AG04449 (cell line): ENCODE results near the gene UGT1A8.

Experiments
- CTCF ChIA-PET: fragments of 350-600 bp; formaldehyde crosslinking; extraction: SDS; loops from one replicate; lab custom pipeline; 2021; ENCODE audit warnings: antibody characterized with exemption; lab: Yijun Ruan, JAX
- POLR2A ChIA-PET: fragments of 400-600, 350-600 bp; formaldehyde crosslinking; extraction: SDS; loops from one replicate; lab custom pipeline; 2020; ENCODE audit warnings: antibody characterized with exemption, inconsistent platforms; lab: Yijun Ruan, JAX
- DNase-seq: peaks from one replicate; pipeline ENCODE4 v3.0.0-alpha.2; 2010; ENCODE audit warnings: low read depth, low spot score
- H3K4me3 ChIP-seq: 2 replicates; pipeline ENCODE4 v1.5.1; 2011; ENCODE audit warnings: low read depth, mild to moderate bottlenecking, control low read depth, low read length
- CTCF ChIP-seq: IDR thresholded peaks from one replicate; pipeline ENCODE4 v1.5.1; 2011; ENCODE audit warnings: mild to moderate bottlenecking, moderate library complexity, low read length, control low read depth, inconsistent platforms; ENCODE audit not compliant: insufficient read depth; ENCODE audit errors: missing control alignments

UGT1A8 gene

DNA sequence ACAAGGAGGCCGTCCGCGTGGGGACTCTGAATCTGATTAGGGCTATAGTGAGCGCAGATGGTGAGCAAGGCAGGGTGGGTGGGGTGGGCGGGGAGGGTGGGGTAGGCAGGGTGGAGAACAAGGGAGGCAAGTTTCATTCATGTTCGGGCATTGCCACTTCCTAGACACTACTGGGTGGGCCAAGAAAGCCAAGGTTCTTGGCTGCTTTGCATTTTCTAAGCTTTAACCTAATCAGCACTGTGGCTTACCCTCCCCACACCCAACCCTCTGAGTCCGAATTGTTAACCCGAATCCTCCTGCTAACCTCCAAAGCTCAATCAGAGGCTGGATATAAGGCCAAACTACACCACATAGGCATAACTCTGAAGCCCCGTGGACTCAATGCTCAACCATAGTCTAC, 178.8 kb downstream of the UGT1A8 start:
- no peak for DNase-seq
- POLR2A ChIA-PET: no interaction called here
- TF ChIP-seq CTCF: no peak
- no peak overlapping the region for H3K4me3 ChIP-seq
- CTCF ChIA-PET: no interaction called here

DNA sequence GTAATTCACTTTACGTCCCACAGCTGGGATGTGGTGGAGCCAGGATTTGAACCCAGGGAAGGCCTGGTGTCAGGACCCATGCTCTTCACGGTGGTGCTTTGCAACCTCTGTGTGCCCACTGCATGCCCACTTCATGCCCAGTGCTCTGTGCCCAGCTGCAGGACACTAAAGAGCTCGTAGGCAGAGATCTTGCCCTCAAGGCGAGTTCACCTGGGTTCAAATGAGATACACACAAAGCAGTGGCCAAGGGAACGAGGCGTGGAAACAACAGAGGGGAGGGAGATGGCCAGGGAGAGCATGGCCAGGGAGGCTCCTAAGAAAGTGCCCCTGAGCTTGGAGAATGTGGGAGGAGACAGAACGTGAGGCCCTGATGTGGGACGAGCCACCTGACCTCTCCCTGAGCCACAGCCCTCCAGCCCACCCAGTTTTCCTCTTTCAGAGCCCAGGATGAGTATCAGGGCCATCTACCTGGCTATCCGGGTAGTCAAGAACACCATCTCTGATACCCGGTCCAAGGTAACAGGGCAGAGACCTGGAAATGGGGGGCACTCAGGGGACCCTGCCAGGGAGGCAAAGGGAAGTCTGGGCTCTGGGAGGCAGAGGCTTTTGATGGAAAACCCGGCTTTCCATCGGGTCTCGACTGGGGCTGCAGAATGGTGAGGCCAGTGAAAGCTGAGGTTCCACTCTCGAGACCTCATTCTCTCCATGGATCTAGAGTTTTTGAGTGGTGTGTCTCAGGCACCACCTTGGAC, 181.1 kb downstream of the UGT1A8 start:
- no peak for DNase-seq
- CTCF ChIA-PET: no interaction called here
- no peak overlapping the region for H3K4me3 ChIP-seq
- no peak for TF ChIP-seq CTCF
- POLR2A ChIA-PET: no interaction called here

- no peak for TF ChIP-seq CTCF
- DNase-seq: no peak
- CTCF ChIA-PET: no interaction called here
- H3K4me3 ChIP-seq: no peak overlapping the region
- POLR2A ChIA-PET: no interaction called here
Observed at GRCh38 chr2:233799087-233799665, 181.7 kb downstream of the UGT1A8 start.

GRCh38 chr2:233799716-233800115, 182.3 kb downstream of the UGT1A8 start:
- ChIA-PET POLR2A (no interaction called here), CTCF (no interaction called here)
- DNase-seq: no peak
- no peak for TF ChIP-seq CTCF
- no peak overlapping the region for H3K4me3 ChIP-seq

GRCh38 chr2:233800208-233800607, 182.8 kb downstream of the UGT1A8 start:
- POLR2A ChIA-PET: no interaction called here
- H3K4me3 ChIP-seq: no peak overlapping the region
- CTCF ChIA-PET: no interaction called here
- TF ChIP-seq CTCF: no peak
- DNase-seq: no peak

DNA sequence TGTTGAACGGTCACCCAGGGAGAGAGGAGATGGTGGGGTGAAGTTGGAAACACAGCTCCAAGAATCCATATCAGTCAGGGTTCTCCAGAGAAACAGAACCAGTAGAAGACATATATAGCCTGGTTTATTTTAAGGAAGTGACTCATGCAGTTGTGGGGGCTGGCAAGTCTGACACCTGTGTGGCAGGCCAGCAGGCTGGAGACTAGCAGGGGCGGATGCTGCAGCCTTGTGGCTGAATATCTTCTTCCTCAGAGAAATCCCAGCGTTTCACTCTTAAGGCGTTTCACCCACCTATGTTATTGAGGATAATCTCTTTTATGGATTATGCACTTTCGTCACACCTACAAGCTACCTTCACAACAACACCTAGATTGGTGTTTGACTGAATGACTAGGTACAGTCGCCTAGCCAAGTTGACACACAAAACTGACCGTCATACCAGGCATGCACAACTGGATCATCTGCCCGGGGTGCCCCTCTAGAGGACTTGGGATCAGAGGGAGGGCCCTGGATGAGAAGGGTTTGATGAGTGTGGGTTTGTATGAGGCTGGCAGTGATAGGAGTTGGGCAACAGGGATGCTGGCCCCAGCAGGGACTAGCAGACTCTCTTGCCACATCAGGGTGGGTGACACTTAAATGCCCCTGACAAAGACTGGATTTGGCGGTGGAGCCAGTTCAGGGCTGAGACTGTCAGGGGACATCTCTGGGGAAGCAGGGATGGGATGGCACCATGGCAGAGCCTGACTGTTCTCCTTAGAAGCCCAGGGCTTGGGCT, 184.1 kb downstream of the UGT1A8 start:
- H3K4me3 ChIP-seq: no peak overlapping the region
- no peak for TF ChIP-seq CTCF
- ChIA-PET POLR2A (no interaction called here), CTCF (no interaction called here)
- DNase-seq: no peak
